ENCODE measurements around the gene LRRC10B.
A peak's percentile ranks its signal among the peaks of the same experiment; 100 is the strongest.

LRRC10B gene

DNA sequence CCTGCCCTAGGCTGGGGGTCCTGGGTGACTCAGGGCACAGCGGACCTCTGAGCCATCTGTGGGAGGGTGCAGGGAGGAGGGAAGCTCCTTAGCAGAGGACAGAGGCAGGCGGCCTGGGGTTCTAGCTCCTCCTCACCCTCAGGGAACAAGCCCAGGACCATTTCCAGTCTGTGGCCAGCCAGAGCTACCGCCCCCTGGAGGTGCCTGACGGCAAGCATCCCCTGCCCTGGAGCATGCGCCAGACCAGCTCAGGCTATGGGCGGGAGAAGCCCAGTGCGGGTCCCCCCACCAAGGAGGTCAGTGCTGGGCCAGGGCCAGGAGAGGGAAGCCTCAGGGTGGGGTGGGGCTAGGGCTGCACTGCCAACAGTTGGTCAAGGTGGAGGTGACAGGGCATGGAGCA lies 26.0 kb upstream of the LRRC10B start:
- DNase-seq (ENCODE audit: low read depth in 1 of 2, low spot score in 1 of 2): peak in 1 of 2 experiments; percentile 9
- H3K4me3 ChIP-seq (replicated peaks; ENCODE audit: insufficient read depth, low read length): no peak overlapping the region
- TF ChIP-seq, protein P1, sequence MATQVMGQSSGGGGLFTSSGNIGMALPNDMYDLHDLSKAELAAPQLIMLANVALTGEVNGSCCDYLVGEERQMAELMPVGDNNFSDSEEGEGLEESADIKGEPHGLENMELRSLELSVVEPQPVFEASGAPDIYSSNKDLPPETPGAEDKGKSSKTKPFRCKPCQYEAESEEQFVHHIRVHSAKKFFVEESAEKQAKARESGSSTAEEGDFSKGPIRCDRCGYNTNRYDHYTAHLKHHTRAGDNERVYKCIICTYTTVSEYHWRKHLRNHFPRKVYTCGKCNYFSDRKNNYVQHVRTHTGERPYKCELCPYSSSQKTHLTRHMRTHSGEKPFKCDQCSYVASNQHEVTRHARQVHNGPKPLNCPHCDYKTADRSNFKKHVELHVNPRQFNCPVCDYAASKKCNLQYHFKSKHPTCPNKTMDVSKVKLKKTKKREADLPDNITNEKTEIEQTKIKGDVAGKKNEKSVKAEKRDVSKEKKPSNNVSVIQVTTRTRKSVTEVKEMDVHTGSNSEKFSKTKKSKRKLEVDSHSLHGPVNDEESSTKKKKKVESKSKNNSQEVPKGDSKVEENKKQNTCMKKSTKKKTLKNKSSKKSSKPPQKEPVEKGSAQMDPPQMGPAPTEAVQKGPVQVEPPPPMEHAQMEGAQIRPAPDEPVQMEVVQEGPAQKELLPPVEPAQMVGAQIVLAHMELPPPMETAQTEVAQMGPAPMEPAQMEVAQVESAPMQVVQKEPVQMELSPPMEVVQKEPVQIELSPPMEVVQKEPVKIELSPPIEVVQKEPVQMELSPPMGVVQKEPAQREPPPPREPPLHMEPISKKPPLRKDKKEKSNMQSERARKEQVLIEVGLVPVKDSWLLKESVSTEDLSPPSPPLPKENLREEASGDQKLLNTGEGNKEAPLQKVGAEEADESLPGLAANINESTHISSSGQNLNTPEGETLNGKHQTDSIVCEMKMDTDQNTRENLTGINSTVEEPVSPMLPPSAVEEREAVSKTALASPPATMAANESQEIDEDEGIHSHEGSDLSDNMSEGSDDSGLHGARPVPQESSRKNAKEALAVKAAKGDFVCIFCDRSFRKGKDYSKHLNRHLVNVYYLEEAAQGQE (IDR thresholded peaks at IDR 0.05; ENCODE audit: insufficient replicate concordance, low read depth): no peak
- TF ChIP-seq CTCF (IDR thresholded peaks at IDR 0.05; ENCODE audit: insufficient read depth, low read length): peak; percentile 36
- no peak overlapping the region for H3K27ac ChIP-seq (replicated peaks)
- no peaks in the 10 kb centered on the region for H3K27me3 ChIP-seq (ENCODE audit: insufficient read depth, poor library complexity, severe bottlenecking)

DNA sequence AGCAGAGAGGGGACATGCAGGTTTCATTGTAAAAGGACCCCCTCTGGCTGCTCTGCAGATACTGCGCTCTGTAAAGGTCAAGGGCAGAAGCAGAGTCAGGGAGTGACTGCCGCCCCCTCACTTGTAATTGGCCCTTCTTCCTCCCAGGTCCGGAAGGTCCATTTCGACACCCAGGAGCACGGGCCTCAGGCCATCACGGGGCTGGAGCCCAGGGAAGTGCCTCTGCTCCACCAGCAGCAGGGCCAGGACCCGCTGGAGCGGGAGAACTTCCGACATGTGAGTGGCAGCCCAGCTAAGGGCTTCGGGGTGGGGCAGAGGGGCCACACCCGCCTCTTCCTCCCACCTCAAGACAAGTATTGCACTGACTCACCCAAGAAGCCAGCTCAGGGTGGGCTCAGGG lies 24.0 kb upstream of the LRRC10B start:
- H3K27me3 ChIP-seq (ENCODE audit: insufficient read depth, poor library complexity, severe bottlenecking): no peaks in the 10 kb centered on the region
- DNase-seq (ENCODE audit: low read depth in 1 of 2, low spot score in 1 of 2): no peak
- TF ChIP-seq CTCF (IDR thresholded peaks at IDR 0.05; ENCODE audit: insufficient read depth, low read length): no peak
- TF ChIP-seq POLR2AphosphoS5 (IDR thresholded peaks at IDR 0.05; ENCODE audit: low read depth): no peak
- TF ChIP-seq GABPA (IDR thresholded peaks at IDR 0.05; ENCODE audit: low read depth): no peak
- TF ChIP-seq SPI1 (IDR thresholded peaks at IDR 0.05; ENCODE audit: borderline replicate concordance, low read depth): no peak
- H3K4me3 ChIP-seq (replicated peaks; ENCODE audit: insufficient read depth, low read length): no peak overlapping the region
- H3K27ac ChIP-seq (replicated peaks): no peak overlapping the region

DNA sequence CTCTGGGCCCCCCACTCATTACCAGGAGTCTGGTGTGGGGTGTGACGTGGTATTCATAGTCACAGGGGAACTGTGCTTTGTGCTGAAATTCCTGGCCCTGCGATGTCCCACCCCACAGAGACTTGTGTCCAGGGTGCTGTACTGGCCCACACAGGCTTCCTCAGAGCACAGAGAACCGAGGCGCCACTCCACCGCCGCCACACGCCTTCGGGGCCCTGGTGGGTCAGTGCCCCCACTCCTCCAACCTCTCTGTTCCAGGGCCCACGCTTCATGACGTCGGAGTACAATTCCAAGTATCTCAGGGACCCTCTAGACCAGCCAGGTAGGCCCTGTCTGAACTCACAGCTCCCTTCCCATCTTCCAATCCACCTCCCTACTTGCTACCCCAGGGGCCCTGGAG lies 23.5 kb upstream of the LRRC10B start:
- no peak overlapping the region for H3K4me3 ChIP-seq (replicated peaks; ENCODE audit: insufficient read depth, low read length)
- DNase-seq (ENCODE audit: low read depth in 1 of 2, low spot score in 1 of 2): no peak
- no peak for TF ChIP-seq GABPA (IDR thresholded peaks at IDR 0.05; ENCODE audit: low read depth)
- no peak for TF ChIP-seq SPI1 (IDR thresholded peaks at IDR 0.05; ENCODE audit: borderline replicate concordance, low read depth)
- TF ChIP-seq, protein P1 (IDR thresholded peaks at IDR 0.05; ENCODE audit: insufficient replicate concordance, low read depth): no peak
- no peak for TF ChIP-seq POLR2AphosphoS5 (IDR thresholded peaks at IDR 0.05; ENCODE audit: low read depth)
- TF ChIP-seq CTCF (IDR thresholded peaks at IDR 0.05; ENCODE audit: insufficient read depth, low read length): no peak
- H3K27me3 ChIP-seq (ENCODE audit: insufficient read depth, poor library complexity, severe bottlenecking): no peaks in the 10 kb centered on the region
- H3K27ac ChIP-seq (replicated peaks): no peak overlapping the region

DNA sequence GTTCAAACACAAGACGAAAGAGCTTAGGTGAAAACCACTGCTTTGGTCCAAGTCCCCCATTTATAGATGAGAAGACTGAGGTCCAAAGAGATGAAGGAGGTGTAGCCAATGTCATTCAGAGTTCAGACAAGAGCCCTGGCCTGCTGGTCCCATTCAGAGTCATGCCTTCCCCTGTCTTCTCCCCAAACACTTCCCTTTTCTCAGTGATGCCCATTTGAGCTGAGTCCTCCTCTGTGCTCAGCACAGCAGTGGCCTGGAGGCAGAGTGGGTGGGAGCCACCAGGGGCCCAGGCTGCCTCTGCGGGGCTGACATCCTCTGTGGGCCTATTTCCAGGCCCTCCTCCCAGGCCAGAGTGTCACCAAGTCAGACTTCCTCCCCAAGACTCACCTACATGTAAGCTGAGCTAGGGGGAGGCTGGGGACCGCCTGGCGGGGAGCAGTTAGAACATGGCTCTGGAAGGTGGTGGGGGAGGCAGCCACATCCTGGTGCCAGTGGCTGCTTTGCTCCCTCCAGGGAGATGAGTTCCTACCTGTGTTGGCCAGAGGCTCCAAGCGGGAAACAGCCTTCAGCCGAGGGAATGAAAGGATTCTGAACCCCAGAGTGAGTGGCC lies 22.4 kb upstream of the LRRC10B start:
- Histone ChIP-seq H3K4me3 (replicated peaks; ENCODE audit: insufficient read depth, low read length) (no peak overlapping the region), H3K27me3 (ENCODE audit: insufficient read depth, poor library complexity, severe bottlenecking) (no peaks in the 10 kb centered on the region), H3K27ac (replicated peaks) (no peak overlapping the region)
- TF ChIP-seq POLR2AphosphoS5 (IDR thresholded peaks at IDR 0.05; ENCODE audit: low read depth) (no peak), SPI1 (IDR thresholded peaks at IDR 0.05; ENCODE audit: borderline replicate concordance, low read depth) (peak; percentile 81)
- DNase-seq (ENCODE audit: low read depth in 1 of 2, low spot score in 1 of 2): no peak
